ENCODE measurements around the gene ANKRD44. TPM values are rescaled to one million over a fixed set of nuclear protein-coding genes. Genes with fewer than 3 reads are reported as not detected.

Gene ANKRD44
- total RNA-seq, 1 experiment from 2014 or later, result 0.68 TPM

DNA sequence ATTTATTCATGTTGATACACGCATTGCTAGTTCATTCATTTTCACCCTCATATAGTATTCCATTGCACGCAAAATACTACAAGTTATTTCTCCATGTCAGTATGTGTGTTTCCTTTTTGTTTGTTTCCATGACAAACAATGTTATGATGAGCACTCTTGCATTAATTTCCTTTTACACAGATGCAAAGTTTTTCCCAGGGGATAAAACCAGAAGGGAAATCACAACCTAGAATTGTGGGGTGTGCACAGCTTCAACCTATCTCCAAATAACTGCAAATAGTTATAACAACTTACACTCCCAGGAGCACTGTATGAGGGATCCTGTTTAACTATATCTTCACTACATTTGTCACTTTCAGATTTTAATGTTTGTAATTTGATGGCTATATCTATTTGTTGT is 87.1 kb downstream of the ANKRD44 start (continued):
- TF ChIP-seq HMGA2 (CRISPR knock-in tag; IDR thresholded peaks at IDR 0.05) (no peak), GRHL2 (CRISPR knock-in tag; IDR thresholded peaks at IDR 0.05; ENCODE audit: insufficient replicate concordance, severe bottlenecking) (no peak), SMAD4 (CRISPR knock-in tag; IDR thresholded peaks at IDR 0.05) (no peak), RELA (CRISPR knock-in tag; IDR thresholded peaks at IDR 0.05; ENCODE audit: borderline replicate concordance) (no peak)

DNA sequence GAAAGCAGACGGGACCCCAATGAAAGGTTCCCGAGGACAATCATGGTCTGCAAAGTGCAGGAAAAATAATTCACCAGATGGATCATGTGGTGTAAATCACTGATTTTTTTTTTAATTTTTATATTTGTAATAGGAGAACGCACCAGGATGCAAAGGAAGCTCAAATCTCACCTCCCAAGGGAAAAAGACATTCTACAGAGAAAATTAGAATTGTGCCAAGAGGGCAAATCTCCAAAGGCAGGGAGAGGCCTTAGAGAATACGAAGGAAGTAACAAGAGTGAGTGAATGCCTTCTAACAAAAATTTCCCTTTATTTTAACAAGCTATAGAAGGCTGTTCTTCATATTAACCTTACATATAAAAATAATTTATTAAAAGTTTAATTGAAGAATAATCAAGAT is 90.9 kb downstream of the ANKRD44 start:
- ATAC-seq (no peak), DNase-seq (ENCODE audit: low spot score) (no peak)
- H3K4me3 Mint-ChIP-seq, result no peak overlapping the region
- H3K27ac Mint-ChIP-seq, result no peak overlapping the region
- no peaks in the 10 kb centered on the region for H3K36me3 Mint-ChIP-seq
- ChIA-PET POLR2A (no interaction called here), CTCF (no interaction called here)
- TF ChIP-seq FOXP4 (CRISPR knock-in tag; IDR thresholded peaks at IDR 0.05) (no peak), ETV6 (CRISPR knock-in tag; IDR thresholded peaks at IDR 0.05) (no peak), SMAD3 (CRISPR knock-in tag; IDR thresholded peaks at IDR 0.05; ENCODE audit: borderline replicate concordance) (no peak)
- TF ChIP-seq, protein P1, sequence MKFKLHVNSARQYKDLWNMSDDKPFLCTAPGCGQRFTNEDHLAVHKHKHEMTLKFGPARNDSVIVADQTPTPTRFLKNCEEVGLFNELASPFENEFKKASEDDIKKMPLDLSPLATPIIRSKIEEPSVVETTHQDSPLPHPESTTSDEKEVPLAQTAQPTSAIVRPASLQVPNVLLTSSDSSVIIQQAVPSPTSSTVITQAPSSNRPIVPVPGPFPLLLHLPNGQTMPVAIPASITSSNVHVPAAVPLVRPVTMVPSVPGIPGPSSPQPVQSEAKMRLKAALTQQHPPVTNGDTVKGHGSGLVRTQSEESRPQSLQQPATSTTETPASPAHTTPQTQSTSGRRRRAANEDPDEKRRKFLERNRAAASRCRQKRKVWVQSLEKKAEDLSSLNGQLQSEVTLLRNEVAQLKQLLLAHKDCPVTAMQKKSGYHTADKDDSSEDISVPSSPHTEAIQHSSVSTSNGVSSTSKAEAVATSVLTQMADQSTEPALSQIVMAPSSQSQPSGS (CRISPR knock-in tag; IDR thresholded peaks at IDR 0.05; ENCODE audit: borderline replicate concordance, low read depth), result no peak
- no peaks in the 10 kb centered on the region; the same call in 1 of the 2 replicates for H3K27me3 Mint-ChIP-seq (ENCODE audit: low read depth)
- H3K4me1 Mint-ChIP-seq, result no peaks in the 10 kb centered on the region
- H3K9me3 Mint-ChIP-seq, result no peaks in the 10 kb centered on the region

DNA sequence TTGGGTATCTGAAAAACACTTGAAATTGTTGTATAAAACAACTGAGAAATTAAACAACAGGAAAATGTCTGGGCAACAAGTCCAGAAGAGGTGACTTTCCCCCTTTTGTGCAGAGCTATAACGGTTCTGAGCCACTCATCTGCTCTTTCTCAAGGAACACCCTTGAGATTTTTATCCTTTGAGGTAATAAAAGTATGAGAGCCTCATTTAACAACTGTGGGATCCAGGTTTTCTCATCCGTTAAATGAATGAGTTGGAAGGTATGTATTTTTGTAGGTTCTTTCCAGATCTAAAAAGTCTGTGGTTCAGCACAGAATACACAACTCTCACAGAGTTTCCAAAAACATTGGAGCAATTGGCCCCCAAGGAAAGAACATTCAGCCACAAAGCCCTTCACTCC is 93.0 kb downstream of the ANKRD44 start:
- DNase-seq (ENCODE audit: low spot score) (no peak), ATAC-seq (no peak)
- ChIA-PET POLR2A (no interaction called here), CTCF (no interaction called here)
- no peak for TF ChIP-seq PRDM15 (CRISPR knock-in tag; IDR thresholded peaks at IDR 0.05)
- TF ChIP-seq ETV6 (CRISPR knock-in tag; IDR thresholded peaks at IDR 0.05), result no peak
- TF ChIP-seq ZNF423 (CRISPR knock-in tag; IDR thresholded peaks at IDR 0.05), result no peak
- TF ChIP-seq ZNF396 (CRISPR knock-in tag; IDR thresholded peaks at IDR 0.05; ENCODE audit: borderline replicate concordance), result no peak
- no peak for TF ChIP-seq ZNF219 (CRISPR knock-in tag; IDR thresholded peaks at IDR 0.05; ENCODE audit: borderline replicate concordance)
- TF ChIP-seq NR2C2 (CRISPR knock-in tag; IDR thresholded peaks at IDR 0.05), result no peak
- TF ChIP-seq CREM (CRISPR knock-in tag; IDR thresholded peaks at IDR 0.05), result no peak
- TF ChIP-seq HMGA2 (CRISPR knock-in tag; IDR thresholded peaks at IDR 0.05), result no peak
- TF ChIP-seq FOXP1 (CRISPR knock-in tag; IDR thresholded peaks at IDR 0.05; ENCODE audit: borderline replicate concordance), result no peak
- TF ChIP-seq SMAD4 (CRISPR knock-in tag; IDR thresholded peaks at IDR 0.05), result no peak
- TF ChIP-seq GABPB1 (CRISPR knock-in tag; IDR thresholded peaks at IDR 0.05), result no peak
- H3K4me1 Mint-ChIP-seq, result no peaks in the 10 kb centered on the region
- no peak overlapping the region for H3K4me3 Mint-ChIP-seq
- no peaks in the 10 kb centered on the region; the same call in 1 of the 2 replicates for H3K27me3 Mint-ChIP-seq (ENCODE audit: low read depth)
- no peaks in the 10 kb centered on the region for H3K36me3 Mint-ChIP-seq
- no peak overlapping the region for H3K27ac Mint-ChIP-seq
- H3K9me3 Mint-ChIP-seq, result no peaks in the 10 kb centered on the region
